NCI-H446 (cell line): ENCODE results near the gene TRPC1.
A peak's percentile ranks its signal among the peaks of the same experiment; 100 is the strongest.
"Not testable (repeated sequence)": the region's sequence is repeated elsewhere in the genome, so short reads cannot be mapped to it uniquely, and the experiment has no call there.

Experiments
- DNase-seq, 2 experiments: peaks; one replicate each; lab custom pipeline; 2025; lab: John Stamatoyannopoulos, UW

TRPC1 gene

DNA sequence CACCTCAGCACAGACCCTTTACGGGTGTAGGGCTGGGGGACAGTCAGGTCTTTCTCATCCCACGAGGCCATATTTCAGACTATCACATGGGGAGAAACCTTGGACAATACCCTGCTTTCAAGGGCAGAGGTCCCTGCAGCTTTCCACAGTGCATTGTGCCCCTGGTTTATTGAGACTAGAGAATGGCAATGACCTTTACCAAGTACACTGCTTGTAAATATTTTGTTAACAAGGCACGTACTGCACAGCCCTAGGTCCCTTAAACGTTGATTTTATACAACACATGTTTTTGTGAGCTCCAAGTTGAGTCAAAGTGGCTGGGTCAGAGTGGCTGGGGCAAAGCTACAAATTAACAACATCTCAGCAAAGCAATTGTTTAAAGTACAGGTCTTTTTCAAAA lies 28.8 kb downstream of the TRPC1 start:
- not testable (repeated sequence) for DNase-seq

DNA sequence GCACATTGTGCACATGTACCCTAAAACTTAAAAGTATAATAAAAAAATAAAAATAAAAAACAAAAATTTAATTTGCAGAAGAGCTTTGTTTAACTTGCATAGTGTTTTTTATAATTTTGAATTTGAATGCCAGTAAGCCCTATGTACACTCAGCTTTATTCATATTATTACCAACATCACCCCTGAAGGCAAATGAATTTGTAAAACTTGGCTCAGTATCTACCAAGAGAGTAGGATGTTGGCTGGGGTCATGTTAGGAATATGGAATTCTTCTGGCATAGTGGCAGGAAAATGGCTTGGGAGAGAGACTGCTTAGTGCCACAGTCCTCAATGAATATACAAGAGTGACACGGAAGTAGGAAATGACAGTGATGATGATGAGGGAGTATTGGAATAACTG lies 30.7 kb downstream of the TRPC1 start:
- no peak for DNase-seq

DNA sequence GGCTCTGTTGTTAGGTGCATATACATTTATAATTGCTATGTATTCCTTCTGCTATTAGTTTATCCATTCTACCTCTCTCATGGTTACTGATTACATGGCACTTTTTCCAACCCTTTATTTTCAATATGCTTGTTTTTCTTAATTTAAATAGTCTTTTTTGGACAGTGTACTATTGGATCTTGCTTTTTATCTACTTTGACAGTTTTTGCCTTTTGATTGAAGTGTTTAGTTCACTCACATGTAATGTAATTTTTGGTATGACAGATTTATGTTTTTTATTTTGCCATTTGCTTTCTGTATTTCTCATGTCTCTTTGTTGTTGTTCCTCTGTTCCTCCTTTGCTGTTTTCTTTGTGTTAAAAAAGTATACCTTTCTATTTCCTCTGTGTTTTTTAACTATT lies 44.5 kb downstream of the TRPC1 start:
- DNase-seq, result no peak

DNA sequence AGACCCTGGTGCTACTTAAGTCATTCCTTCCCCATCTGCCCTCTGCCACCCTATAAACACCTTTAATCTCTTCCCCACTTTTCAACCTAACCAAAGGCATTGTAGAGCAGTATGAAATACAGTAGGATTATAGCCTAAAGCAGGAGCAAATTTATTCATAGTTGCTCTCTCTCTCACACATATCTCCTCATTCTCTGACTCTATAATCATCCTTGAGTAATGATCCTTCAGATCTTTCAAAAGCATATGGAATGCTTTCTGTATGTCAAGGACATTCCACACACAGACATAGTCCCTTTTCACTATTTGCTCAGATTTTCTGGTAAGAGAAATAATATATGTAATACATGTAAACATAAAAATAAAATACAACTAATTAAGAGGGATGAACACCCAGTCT lies 54.1 kb downstream of the TRPC1 start:
- DNase-seq, result no peak

DNA sequence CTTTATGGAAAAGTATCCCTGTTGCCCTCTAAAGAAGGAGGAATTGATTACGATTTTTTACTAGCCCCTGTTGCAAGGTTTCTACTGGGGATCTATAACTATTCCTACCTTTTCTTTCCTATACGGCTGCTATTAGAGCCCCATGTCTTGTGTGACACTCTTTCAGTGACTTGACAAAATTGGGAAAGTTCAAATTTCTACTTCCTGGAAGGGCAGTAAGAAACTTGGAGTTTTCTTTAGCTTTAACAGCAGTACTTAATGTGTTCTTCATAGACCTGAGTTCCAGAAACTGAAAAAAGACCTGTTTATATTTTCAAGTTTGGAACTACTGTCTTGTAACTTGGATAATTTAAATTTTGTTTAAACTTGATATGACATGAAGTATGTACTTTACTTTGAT lies 54.7 kb downstream of the TRPC1 start:
- no peak for DNase-seq

DNA sequence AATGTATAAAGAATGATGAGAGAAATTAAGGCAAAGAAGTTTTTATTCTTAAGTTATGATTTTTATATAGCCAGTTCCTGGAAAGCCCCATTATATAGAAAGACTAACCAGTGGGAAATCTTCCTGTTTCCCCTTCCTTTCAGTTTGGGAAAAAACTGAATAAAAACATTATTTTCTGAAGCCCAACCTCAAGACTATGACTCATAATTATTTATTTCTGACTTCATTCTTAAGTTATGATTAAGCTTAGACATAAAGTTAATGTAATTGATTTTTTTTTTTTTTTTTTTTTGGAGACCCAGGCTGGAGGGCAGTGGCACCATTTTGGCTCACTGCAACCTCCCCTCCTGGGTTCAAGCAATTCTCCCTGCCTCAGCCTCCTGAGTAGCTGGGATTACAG lies 55.8 kb downstream of the TRPC1 start:
- no peak for DNase-seq

DNA sequence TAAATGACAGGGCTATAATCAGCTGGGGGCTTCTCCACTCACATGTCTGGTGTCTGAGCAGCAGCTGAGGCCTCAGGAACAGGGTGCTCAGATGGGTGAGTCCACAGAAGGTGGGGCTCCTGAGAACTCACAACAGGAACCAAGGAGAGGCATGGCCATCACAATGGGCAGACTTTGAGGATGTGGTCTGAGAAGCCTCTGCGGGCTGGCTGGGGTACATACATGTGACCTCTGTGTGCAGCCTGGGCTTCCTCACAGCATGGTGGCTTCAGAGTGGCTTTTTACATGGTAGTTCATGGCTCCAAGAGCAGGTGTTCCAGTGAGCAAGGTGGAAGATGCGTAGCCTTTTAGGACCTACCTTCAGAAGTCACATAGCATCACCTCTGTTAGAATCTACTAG lies 58.8 kb downstream of the TRPC1 start:
- no peak for DNase-seq

DNA sequence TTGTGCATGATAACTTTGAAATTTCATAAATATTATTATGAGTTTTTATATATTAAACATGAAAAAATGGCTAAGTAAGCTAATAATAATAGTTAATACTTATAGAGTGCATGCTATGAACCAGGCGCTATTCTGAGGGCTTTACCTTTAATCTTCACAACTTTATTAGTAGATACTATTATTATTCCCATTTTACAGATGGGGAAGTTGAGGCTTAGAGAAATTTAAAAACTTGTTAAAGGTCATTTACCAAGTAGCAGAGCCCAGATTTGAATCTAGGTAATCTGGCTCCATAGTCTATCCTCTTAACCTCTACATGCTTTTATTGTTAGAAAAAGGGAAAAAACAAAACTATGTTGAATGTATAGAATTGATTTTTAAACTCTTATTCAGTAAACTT lies 60.4 kb downstream of the TRPC1 start:
- DNase-seq, result no peak

DNA sequence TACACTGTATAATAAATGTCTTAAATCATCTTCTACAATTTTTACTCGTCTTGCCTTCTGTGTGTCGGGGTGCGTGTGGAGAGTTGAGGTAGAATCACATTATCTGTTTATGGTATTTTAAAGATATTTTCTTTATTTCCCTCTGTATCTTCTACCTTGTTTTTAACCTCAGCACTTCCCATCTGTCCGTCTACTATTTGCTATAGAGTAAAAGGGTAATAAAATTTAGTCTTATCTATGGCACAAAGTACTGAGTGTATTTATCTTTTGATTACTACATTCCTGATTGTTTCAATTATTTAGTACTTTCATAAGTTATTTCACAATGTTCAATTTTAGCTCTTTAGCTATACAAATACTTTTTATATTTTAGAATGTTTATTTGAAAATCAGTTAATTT lies 62.2 kb downstream of the TRPC1 start:
- no peak for DNase-seq

DNA sequence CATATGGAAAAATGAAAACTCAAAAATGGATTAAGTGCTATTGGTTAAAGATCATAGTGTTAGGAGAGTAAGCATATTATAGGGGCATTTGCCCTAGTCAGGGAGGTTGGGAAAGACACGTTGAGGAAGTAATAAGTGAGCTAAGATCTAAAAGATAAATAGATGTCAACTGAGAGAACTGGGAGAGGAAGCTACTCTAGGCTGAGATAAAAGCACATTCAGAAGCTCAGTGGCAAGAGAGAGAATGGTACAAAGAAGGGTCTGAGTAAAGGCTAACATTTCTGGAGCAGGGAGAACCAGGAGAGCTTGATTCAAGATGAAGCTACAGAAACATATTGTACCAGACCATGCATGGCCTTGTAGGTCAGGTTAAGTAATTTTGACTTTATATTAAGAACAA lies 63.9 kb downstream of the TRPC1 start:
- no peak for DNase-seq

DNA sequence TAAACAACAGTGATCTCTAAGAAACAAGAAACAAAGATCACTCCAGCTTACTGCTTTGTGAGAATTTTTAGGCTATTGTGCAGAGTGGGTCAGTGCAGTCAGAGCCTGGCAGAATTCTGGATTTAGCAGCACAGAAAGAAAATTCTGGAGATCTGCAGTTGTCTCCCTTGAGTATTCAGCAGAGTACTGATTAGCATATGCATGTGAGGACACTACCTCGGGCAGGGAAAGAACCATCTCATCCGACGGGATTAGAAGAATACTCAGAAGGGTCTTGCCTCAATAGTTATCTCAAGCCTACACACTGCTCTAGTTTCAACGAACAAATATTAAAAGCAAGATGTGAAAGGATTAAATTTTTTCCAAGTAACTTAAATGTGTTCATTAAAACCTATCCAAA lies 70.7 kb downstream of the TRPC1 start:
- DNase-seq, result no peak

DNA sequence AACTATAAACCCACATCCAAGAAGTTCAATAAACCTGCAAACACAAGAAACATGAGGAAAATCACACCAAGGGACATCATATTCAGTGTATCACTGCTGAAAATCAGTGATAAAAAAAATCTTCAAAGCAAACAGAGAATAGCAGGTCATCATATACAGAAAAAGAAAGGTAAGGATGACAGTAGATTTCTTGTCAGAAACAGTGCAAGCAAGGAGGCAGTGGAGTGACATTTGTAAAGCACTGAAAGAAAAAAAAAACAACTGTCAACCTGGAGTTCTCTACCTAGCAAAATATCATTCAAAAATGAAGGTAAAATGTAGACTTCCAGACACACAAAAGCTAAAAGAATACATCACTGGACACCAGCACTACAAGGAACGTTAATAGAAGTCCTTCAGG lies 71.5 kb downstream of the TRPC1 start:
- no peak for DNase-seq

DNA sequence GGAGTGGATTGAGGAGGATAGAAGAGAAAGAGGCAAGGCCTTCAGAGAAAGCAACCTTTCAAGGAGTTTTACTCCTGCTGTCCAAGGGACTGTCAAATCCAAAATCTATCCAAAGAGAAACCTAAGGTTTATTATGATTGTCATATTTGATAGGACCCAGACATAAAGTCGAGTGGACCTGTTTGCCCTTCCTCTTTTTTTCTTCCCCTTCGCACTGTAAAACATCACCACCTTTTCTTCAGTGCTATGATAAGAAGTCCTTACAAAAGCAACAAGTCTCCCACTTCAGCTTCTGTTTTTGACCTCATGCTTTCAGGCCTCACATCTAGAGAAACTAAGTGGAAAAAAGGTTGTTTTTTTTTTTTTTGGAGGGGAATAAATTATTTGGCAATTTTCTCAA lies 73.0 kb downstream of the TRPC1 start:
- DNase-seq, result no peak

DNA sequence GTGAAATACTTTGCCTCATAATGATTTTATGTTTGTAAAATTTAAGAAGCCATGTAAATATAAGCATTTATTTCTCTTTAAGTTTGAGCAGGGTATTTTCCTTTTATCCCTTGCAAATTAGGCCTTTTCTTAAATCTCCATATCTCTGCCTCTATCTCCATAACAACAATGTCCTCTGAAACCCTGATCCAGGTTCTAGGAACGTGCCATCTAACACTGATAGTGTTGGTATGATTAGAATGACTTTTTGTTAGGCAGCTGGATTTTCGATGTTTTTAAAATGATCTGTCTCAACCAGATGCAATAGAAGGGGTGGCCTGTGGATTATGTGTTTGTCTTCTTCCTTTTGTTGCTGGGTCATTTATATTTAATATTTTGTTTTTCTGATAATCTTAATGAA lies 77.9 kb downstream of the TRPC1 start:
- DNase-seq, result no peak

DNA sequence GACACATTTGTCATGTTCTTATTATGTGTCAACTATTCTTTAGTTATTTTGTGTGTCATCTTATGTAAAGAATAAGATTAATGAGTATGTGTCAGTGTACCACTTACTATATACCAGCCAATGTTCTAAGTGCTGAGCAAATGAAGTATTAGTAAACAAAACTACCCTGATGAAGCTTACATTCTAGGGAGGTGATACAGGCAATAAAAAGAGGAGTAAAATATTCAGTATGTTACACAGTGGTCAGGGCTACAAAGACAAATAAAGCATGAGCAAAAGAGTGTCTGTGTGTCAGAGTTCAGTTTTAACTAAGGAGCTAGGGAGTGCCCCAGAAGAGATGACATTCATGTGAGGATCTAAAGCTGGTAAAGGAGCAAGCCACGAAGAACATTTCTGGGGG lies 79.1 kb downstream of the TRPC1 start:
- no peak for DNase-seq

DNA sequence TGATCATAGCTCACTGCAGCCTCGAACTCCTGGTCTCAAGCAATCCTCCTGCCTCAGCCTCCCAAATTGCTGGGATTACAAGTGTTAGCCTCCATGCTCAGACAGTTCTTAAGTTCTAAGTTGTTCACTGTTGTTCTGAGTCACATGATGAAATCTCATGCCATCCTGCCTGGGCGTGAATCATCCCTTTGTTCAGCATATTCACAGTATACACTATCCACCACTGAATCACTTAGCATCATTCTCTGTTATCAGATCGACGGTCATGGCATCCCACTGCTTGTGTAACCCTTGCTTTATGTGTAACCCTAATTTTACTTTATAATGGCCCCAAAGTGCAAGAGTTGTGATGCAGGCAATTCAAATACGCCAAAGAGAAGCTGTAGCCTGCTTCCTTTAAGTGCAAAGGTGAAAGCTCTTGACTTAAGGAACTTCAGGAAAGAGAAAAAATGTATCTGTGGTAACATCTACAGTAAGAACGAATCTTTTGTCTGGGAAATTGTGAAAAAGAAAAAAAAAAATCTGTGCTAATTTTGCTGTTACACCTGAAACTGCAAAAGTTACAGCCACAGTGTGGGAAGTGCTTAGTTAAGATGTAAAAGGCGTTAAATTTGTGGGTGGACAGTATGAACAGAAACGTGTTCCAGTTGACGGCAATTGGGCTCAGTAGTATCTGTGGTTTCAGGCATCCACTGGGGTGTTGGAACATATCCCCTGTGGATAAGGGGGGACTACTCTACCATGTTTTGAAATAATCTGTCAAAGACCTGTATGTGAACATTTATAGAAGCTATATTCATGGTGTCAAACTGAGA lies 84.5 kb downstream of the TRPC1 start:
- DNase-seq, result no peak

DNA sequence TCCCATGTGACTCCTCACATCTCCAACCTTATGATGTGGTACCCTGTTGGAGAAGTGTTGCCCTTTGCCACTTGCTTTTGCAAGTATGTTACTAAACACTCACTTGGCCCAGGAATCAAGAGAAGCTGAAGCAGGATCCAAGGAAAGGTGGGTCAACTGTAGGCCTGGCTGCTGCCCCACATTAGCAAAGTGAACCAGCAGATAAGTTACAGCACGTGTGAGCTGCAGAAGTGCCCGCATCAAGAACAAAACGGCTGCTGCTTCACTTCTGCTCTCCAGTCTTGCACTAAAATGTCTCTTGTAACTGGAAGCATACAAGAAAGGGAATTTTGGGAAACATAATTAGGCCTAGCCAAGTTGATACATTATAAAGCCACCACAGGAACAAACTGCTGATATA lies 85.4 kb downstream of the TRPC1 start:
- no peak for DNase-seq

DNA sequence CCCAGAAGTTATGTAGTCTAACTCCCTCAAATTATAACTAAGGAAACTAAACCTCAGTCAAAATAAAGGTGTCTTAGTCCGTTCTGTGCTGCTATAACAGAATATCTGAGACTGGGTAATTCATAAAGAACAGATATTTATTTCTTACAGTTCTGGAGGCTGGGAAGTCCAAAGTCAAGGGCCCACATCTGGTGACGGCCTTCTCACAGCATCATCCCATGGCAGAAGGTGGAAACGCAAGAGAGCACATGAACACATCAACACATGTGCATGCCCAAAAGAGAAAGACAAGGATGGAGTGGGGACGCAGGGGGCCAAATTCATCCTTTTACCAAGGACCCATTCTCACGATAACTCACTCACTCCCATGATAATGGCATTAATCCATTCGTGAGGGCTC lies 92.0 kb downstream of the TRPC1 start:
- no peak for DNase-seq

DNA sequence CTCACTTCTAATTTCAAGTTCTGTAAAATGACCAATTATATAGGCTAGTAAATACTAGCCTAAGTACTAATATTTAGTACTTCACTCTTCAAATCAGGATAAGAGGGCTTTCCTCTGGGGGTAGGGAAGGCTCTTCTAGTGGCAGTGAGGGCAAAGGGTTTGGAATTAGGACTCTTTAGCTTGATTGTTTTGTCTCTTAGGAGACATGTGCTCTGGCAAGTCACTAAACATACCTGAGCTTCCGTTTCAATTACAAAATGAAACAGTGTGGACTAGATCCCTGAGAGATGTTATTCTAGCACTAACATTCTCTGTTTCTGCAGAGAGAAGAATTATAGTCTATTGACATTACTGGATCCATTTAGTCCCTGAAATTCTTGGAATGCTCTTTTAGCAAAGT lies 93.5 kb downstream of the TRPC1 start:
- DNase-seq, result no peak

DNA sequence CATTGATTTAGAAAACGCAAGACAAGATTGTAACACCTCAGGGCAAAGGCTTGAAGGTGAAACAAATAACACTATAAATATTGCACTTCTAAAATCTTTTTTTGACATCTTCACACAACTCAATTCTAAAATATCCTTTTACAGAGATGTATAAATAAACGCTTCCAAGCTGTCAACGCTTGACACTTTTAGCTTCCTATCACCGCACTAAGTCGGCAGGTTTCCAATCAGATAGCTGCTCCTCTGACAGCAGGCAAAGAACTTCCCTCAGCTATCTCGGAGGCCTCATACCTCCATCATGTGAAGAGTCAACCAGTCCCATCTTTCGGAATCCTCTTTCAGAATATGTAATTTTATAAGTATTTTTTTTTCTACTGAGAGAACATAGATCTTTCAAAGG lies 94.1 kb downstream of the TRPC1 start:
- no peak for DNase-seq

DNA sequence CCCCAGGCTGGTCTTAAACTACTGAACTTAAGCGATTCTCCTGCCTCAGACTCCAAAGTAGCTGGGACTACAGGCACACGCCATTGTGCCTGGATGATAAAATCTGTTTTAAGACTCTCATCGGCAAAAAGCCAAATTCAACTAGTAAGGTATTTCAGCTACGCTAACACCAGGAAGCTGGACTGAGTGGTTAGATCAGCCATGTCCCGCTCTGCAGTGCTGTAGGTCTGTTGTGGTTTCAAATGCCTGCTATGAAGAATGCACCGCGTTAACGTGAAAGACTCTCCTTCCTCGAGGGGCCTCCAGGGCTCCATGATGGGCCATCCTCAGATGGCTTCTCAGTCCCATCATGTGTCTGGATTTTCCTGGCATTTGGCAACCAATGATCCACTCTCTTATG lies 94.8 kb downstream of the TRPC1 start:
- DNase-seq, result no peak

DNA sequence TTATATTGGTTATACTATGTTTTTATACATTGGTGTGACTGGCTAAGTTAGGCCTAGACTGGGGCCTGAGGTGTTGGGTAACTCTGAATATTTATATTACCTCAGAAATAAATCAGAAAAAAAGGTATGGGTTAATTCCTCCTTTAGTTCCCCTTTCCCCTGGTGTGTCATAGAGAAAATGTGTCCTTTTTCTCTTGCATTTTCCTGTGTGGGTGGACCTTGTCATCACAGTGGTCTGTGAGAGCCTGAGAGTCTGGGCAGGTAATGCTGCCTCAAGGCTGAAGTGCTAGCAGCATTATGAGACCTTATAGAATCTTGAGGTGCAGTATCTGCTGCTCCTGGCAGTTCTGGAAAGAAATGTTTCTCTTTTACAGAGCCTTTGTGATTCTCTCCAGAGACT lies 95.3 kb downstream of the TRPC1 start:
- no peak for DNase-seq

DNA sequence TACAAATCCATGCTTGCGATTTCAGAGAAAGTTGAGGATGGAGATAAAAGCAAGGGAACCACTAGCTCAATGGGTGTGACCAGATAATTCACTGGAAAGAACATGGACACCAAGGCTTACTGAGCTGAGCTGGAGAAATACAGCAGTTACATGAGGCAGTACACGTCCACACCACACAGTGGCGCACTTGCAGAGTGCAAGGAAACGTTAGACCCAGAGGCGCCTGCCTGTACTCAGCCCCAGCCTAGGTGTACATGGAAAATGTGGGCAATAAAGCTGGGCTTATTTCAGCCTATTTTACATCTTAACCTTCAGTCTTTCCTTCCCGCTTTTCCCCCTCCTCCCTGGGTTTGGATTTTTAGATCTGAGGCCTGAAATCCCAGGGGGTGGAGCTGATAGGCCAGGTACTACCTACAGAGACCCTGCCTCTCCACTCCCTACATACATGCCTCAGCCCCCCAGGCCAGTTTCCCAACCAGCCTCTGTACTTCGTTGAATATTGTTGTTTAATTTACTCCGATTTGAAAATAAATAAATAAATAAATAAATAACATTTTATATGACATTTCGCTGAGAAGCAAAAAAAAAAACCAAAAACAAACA lies 105.0 kb downstream of the TRPC1 start:
- DNase-seq, result peak; percentile 74 to 90

DNA sequence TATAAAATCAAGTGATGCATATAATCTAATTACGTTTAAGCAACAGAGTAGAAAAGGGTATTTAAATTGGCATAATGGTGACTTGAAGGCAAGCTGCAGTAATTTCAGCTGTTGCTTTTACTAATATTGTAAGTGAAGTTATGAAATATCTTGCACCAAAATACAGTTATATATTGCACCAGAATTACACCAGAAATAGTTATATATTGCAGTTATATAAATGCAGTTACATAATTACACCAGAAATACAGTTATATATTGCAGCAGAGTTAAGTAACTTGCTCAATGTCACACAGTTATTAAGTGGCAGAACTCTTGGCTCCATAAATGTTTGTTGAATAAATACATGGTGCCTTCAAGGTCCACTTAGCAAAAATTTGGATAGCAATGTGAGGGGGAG lies 113.7 kb downstream of the TRPC1 start:
- DNase-seq, result no peak
